ENCODE results near the gene AGRN.
"Not testable (repeated sequence)": the region's sequence is repeated elsewhere in the genome, so short reads cannot be mapped to it uniquely, and the experiment has no call there.

The AGRN gene

GRCh38 chr1:1000357-1001056 is 19.4 kb upstream of the AGRN start:
- no peak for DNase-seq (ENCODE audit: low read depth, low spot score)

GRCh38 chr1:1001057-1001783 is 18.7 kb upstream of the AGRN start:
- DNase-seq (ENCODE audit: low read depth, low spot score) = no peak

DNA sequence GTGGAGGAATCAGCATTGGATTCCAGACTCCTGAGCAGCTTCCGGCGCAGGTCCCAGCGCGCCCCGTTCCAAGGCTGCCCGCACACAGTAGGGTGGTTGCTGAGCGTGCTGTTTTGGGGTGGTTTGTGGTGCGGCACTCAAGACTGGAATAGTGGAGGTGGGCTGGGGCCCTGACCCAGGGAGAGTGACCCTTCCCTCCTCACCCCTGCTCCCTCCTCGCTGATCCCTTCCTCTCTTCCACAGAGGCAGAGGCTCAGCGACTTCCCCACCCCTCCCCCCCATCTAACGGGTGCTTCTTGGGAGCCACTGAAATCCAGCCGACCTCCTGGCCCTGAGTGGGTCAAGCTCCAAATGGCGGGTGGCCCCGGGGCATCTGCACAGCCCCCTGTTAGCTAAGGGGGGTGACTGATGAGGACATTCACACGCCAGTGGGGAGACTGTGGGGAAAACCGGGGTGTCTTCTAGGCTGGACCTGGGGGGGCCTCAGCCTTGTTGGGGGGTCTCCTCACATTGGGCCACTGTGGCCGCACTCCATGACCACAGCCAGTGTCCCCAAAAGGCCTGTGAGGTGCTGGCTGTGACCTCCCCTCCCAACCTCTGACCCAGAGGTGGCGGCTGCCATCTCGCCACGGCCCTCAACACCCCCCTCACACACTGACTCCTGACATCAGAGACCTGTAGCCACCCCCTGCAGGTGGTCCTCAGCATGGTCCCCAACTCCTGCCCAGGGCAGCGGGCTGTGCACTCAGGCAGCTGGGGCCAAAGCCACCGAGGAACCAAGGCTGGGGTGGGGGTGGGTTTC is 16.1 kb upstream of the AGRN start:
- no peak for DNase-seq (ENCODE audit: low read depth, low spot score)

DNA sequence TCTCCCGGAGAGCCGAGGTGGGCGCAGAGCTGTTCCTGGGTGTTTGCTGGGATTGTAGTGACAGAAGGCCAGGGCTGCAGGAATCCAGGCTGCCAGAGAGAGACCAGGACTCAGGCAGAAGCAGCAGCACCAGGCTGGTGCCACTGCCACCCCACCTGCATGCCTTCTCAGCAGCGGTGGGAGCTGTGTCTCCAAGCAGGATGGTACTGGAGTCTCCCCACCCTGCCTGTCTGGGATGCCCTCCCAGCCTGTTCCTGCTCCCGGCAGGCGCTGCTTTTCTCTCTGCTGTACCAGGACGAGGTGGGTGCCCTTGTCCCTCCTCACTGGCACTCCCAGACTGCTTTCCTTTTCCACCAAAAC is 15.5 kb upstream of the AGRN start:
- DNase-seq (ENCODE audit: low read depth, low spot score) = no peak

DNA sequence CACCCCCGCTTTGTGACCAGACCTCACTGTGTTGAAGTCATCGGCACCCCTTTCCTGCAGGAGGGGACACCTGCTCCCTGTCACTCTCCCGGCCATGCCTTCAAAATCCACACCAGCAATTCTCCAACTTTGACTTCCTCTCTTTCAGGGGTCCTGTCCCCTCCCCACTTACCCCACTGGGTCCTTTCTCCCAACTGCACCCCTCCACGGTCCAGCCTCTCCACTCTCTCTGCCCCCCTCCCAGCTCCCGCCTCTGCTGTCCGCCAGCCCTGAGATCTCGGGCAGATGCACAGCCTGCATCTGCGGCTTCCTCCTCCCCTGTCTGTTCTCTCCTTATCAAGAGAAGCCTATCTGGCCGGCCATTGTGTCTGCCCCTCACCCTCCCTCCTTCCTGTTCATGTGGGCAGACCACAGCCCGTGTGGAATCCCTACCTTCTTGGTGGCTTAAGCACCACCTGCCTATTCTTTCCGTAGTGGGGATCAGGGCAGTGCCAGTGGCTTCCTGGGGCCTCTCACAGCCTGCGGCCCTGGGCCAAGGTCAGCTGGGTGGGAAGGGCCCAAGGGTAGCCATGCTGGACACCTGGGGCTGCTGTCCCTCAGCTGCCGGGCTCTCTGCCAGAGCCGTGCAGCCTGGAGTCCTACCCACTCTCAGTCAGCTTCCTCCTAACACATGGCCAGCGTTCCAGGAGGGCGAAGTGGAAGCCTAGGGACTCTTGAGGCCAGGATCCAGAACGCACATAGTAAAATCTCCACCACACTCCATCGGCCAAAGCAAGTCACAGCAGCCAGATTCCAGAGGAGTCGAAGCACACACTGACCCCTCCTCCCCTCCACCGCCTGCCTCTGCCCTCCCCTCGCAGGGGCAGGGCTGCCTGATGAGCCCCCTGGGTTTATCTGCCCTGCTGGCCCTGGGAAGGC is 14.9 kb upstream of the AGRN start:
- DNase-seq (ENCODE audit: low read depth, low spot score) = no peak

DNA sequence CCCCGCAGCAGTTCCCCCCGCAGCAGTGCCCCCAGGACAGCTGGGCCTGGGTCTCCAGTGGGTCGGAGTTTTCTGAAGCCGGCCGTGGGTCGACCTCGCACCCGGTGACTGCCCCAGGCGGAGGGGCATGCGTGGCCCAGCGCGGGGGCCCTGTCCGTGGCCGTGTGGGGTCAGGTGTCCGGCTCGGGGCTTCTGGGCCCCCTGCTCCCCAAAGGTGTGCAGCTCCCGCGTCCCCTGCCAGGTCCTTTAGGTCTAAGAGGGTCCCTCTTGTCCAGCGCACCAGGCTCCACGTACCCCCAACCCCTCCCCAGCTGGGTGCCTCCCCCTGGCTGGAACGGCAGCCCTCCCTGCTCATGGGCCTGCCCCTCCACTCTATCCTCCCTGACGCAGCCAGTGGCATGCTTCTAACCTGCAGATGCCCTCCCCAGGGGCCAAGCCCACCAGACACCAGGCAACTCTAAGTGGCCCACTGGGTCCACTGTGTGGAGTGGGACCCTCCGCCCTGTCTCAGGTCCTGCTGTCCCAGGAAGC is 14.1 kb upstream of the AGRN start:
- DNase-seq (ENCODE audit: low read depth, low spot score) = no peak

DNA sequence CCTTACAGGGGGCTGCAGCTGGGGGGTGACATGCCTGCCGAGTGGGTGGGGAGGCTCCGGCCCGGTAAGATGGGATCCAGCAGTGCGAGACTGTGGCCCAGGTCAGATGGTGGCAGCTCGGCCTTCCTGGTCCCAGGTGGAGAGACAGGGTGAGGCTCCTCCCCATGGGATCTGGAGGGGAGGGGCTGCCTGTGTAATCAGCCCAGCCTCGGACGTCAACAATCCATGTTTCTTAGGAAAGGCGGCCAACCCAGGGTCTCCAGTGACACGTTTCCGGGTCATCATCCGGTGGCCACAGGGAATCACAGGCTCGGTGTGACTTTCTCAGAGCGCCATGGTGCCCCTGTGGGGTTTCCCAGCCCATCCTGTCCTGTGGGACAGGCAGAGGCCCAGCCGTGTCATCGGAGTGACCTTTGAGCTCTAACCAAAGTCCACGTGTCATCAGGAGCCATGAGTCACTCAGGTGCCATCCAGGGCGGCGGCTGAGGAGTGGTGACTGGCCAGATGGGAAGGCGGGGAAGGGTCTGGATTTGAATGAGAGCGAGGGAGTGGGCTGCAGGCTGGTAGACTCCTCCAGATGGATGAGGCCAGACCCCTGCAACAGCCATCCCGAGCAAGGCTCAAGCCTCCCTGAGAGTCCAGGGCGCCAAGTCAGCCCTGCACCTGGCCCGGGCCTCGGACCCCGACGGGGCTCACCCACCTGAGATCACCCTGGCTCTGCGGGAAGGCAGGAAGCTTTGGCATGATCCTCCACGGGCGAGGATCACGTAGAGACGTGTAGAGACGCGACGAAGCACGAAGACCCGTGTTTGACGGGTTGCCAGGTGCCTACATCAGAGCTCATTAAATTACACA is 13.4 kb upstream of the AGRN start:
- no peak for DNase-seq (ENCODE audit: low read depth, low spot score)

DNA sequence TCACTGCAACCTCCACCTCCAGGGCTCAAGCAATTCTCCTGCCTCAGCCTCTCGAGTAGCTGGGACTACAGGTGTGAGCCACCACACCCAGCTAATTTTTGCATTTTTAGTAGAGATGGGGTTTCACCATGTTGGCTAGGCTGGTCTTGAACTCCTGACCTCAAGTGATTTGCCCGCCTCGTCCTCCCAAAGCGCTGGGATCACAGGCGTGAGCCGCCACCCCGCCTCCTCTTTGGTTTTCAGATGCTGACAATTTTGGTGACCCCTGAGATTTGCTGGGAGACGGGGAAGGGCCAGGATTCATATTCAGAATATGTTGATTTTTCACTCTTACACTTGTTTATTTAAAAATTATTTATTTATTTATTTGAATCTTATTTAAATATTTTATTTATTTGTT is 9.8 kb upstream of the AGRN start:
- DNase-seq (ENCODE audit: low read depth, low spot score) = not testable (repeated sequence)

GRCh38 chr1:1011396-1011949 is 8.4 kb upstream of the AGRN start:
- no peak for DNase-seq (ENCODE audit: low read depth, low spot score)

DNA sequence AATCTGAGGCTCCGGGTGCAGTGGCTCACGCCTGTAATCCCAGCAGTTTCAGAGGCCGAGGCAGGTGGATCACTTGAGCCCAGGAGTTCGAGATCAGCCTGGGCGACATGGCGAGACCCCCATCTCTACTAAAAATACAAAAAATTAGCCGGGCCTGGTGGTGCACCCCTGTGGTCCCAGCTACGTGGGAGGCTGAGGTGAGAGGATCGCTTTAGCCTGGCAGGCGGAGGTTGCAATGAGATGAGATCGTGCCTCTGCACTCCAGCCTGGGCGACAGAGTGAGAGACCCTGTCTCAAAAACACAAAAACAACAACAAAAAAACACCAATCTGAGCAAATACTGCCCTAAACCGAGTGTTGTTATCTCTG is 7.2 kb upstream of the AGRN start:
- not testable (repeated sequence) for DNase-seq (ENCODE audit: low read depth, low spot score)

DNA sequence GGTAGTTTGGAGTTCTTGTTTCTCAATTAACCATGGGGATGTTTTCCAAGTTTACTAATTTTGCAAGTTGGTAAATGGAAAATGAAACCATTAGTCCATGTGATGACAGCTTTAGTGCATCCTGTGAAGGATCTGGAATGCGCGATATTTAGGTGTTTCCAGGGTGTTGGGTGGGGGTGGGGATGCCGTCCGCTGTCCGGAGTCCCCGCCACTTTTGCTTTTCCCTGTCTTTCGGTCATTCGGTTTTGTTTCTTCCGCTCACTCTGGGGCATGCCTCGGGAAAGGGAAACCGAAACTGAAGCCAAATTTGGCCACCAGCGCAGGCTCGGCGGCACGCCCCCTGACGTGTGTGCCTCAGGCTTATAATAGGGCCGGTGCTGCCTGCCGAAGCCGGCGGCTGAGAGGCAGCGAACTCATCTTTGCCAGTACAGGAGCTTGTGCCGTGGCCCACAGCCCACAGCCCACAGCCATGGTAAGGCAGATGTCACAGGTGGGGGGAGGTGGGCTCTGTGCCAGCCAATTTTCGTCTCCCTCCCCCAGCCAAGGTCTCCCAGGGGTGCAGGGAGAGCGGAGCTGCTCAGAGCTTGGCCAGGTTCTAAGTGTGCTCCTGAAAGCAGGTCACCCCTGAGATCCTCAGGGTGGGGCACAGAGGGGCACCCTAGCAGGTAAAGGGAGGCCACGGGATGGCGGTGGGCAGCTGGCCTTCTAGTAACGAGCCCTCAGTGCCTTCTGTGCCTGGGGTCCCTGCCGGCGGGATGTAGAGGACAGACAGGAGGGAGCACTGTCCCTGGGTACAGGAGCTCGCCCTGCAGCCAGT is 6.6 kb upstream of the AGRN start, which contains the start of gene ISG15:
TSS of gene ISG15 (plus strand) at position 393 of the 817 bp plus-strand sequence. CDS start at position 470, 77 bp downstream.
- DNase-seq (ENCODE audit: low read depth, low spot score) = no peak

- DNase-seq (ENCODE audit: low read depth, low spot score) = no peak
Observed at GRCh38 chr1:1013922-1014648, 5.8 kb upstream of the AGRN start.

DNA sequence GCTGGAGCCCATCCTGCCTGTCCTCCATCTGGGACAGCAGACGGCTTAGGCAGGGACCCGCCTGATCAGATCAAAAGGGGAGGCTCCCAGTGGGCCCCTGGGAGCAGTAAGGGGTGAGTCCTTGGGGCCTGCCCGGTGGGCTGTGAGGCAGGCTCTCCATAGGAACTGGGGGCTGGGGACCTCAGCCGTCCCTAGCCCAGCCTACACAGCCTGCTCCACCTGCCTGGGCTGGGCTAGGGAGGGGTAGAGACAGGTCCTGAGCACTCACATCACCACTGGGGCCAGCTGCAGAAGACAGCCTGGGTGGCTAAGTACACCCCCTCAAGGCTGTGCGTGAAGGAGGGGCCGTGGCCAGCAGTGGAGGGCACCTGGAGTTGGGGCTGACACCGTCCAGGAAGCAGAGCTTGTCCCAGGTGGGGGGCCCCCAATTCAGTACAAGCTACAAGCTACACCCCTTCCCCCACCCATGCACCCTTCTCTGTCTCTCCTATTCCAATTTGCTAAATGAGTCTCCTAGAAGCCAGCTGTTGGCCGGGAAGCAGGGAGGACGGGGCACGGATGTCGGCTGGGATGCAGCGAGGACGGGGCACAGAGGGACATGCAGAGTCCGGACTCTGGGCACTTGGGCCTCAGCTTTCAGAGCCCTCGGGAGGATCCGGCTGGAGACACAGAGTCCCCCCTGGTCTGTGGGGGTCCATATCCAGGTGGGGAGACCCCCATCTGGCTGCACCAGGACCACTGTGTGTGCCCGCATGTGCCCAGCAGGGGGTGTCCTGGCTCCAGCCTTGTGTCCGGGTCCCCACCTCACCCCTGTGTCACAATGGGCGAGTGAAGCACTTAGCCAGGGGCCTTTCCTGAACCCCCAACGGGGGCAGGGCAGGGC is 4.9 kb upstream of the AGRN start:
- no peak for DNase-seq (ENCODE audit: low read depth, low spot score)

- DNase-seq (ENCODE audit: low read depth, low spot score) = not testable (repeated sequence)
Observed at GRCh38 chr1:1017397-1018320, 2.3 kb upstream of the AGRN start.

- not testable (repeated sequence) for DNase-seq (ENCODE audit: low read depth, low spot score)
Observed at GRCh38 chr1:1018321-1018685, 1.6 kb upstream of the AGRN start.

Data from smooth muscle cell of the brain vasculature (primary cell).